ENCODE measurements around the gene MRGPRE.

The MRGPRE gene

DNA sequence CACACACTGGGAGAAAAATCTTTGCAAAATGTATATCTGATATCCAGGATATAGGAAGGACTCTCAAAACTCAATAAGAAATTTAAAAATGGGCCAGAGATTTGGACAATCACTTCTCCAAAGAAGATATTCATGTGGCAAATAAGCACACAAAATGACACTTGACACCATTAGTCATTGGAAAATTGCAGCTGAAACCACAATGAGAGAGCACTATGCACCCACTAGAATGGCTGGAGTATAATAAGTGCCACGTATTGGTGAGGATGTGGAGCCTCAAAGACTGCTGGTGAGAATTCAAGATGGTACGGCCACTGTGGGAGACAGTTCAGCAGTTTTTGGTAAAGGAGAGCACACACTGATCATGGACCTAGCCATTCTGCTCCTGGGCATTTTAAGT, 54.3 kb downstream of the MRGPRE start:
- DNase-seq: no peak
